SK-N-SH treated with all-trans-retinoic acid at 6 μM for 48 hours (cell line): ENCODE data around the gene ZKSCAN1.
A peak's percentile ranks its signal among the peaks of the same experiment; 100 is the strongest.

Experiments
- ATAC-seq: fragments of 200-7000 bp; cut with Tn5 transposase; 3 replicates; pipeline ENCODE4 v1.9.1; 2020; ENCODE audit warnings: mild to moderate bottlenecking, moderate library complexity
- ARNTL ChIP-seq: fragments of 450-650 bp; formaldehyde crosslinking; IDR thresholded peaks from 2 replicates; pipeline ENCODE4 v1.5.0; 2020; ENCODE audit warnings: low read depth, mild to moderate bottlenecking, moderate library complexity, borderline replicate concordance
- BACH2 ChIP-seq: fragments of 250-450 bp; sonication (Bioruptor Pico); IDR thresholded peaks from 2 replicates; pipeline ENCODE4 v1.9.0; 2021; ENCODE audit warnings: mild to moderate bottlenecking, borderline replicate concordance
- CREB5 ChIP-seq: fragments of 250-450 bp; sonication (Bioruptor Pico); IDR thresholded peaks from 2 replicates; pipeline ENCODE4 v1.5.1; 2020; ENCODE audit warnings: low read depth, mild to moderate bottlenecking, moderate library complexity
- CSDC2 ChIP-seq: fragments of 250-450 bp; sonication (Bioruptor Pico); IDR thresholded peaks from 2 replicates; pipeline ENCODE4 v1.5.0; 2020; ENCODE audit warnings: mild to moderate bottlenecking, moderate library complexity
- CSRNP3 ChIP-seq: fragments of 250-450 bp; sonication (Bioruptor Pico); IDR thresholded peaks from 2 replicates; pipeline ENCODE4 v1.5.1; 2021; ENCODE audit warnings: mild to moderate bottlenecking, moderate library complexity
- ESRRG ChIP-seq: fragments of 250-450 bp; sonication (Bioruptor Pico); IDR thresholded peaks from 2 replicates; pipeline ENCODE4 v1.6.1; 2021; ENCODE audit warnings: mild to moderate bottlenecking
- GLIS3 ChIP-seq: fragments of 250-450 bp; sonication (Bioruptor Pico); IDR thresholded peaks from 2 replicates; pipeline ENCODE4 v1.5.0; 2020; ENCODE audit warnings: mild to moderate bottlenecking, moderate library complexity
- ISL1 ChIP-seq: fragments of 250-450 bp; sonication (Bioruptor Pico); IDR thresholded peaks from 2 replicates; pipeline ENCODE4 v2.1.2; 2022; ENCODE audit warnings: mild to moderate bottlenecking, moderate library complexity
- OSR1 ChIP-seq: fragments of 250-450 bp; sonication (Bioruptor Pico); IDR thresholded peaks from 2 replicates; pipeline ENCODE4 v1.8.0; 2022; ENCODE audit warnings: moderate library complexity, mild to moderate bottlenecking, inconsistent platforms
- PPARA ChIP-seq: fragments of 250-450 bp; sonication (Bioruptor Pico); IDR thresholded peaks from 2 replicates; pipeline ENCODE4 v1.5.0; 2020; ENCODE audit warnings: mild to moderate bottlenecking, borderline replicate concordance
- RARB ChIP-seq: fragments of 250-450 bp; sonication (Bioruptor Pico); IDR thresholded peaks from 2 replicates; pipeline ENCODE4 v1.8.0; 2021; ENCODE audit warnings: mild to moderate bottlenecking, moderate library complexity
- TCF4 ChIP-seq: fragments of 250-450 bp; sonication (Bioruptor Pico); IDR thresholded peaks from 2 replicates; pipeline ENCODE4 v1.8.0; 2021; ENCODE audit warnings: mild to moderate bottlenecking, moderate library complexity, borderline replicate concordance
- TOX ChIP-seq: fragments of 250-450 bp; sonication (Bioruptor Pico); IDR thresholded peaks from 2 replicates; pipeline ENCODE4 v1.8.0; 2021; ENCODE audit warnings: mild to moderate bottlenecking, moderate library complexity, borderline replicate concordance
- ZC3H10 ChIP-seq: fragments of 250-450 bp; sonication (Bioruptor Pico); IDR thresholded peaks from 2 replicates; pipeline ENCODE4 v1.5.1; 2021; ENCODE audit warnings: mild to moderate bottlenecking, moderate library complexity
- ZFP3 ChIP-seq: fragments of 250-450 bp; sonication (Bioruptor Pico); IDR thresholded peaks from 2 replicates; pipeline ENCODE4 v1.5.0; 2020; ENCODE audit warnings: mild to moderate bottlenecking, moderate library complexity
- ZFP30 ChIP-seq: fragments of 450-650 bp; formaldehyde crosslinking; IDR thresholded peaks from 2 replicates; pipeline ENCODE4 v1.5.0; 2022; ENCODE audit warnings: mild to moderate bottlenecking, moderate library complexity
- ZNF565 ChIP-seq: fragments of 450-650 bp; formaldehyde crosslinking; conservative IDR thresholded peaks from 2 replicates; pipeline ENCODE4 v1.5.0; 2020; ENCODE audit warnings: low read depth, mild to moderate bottlenecking, moderate library complexity
- ZNF70 ChIP-seq: fragments of 450-650 bp; formaldehyde crosslinking; IDR thresholded peaks from 2 replicates; pipeline ENCODE4 v1.5.0; 2020; ENCODE audit warnings: mild to moderate bottlenecking, moderate library complexity
- ZNF8 ChIP-seq: fragments of 450-650 bp; formaldehyde crosslinking; IDR thresholded peaks from 2 replicates; pipeline ENCODE4 v1.5.0; 2020; ENCODE audit warnings: mild to moderate bottlenecking, moderate library complexity
- TF ChIP-seq, protein P1 (sequence below): fragments of 250-450 bp; sonication (Bioruptor Pico); IDR thresholded peaks from 2 replicates; pipeline ENCODE4 v1.5.0; 2020; ENCODE audit warnings: mild to moderate bottlenecking, moderate library complexity
- TF ChIP-seq, protein P2 (sequence below): fragments of 250-450 bp; sonication (Bioruptor Pico); IDR thresholded peaks from 2 replicates; pipeline ENCODE4 v1.8.0; 2021; ENCODE audit warnings: low read depth, mild to moderate bottlenecking, moderate library complexity, borderline replicate concordance
- TF ChIP-seq, protein P3 (sequence below): fragments of 250-450 bp; sonication (Bioruptor Pico); IDR thresholded peaks from 2 replicates; pipeline ENCODE4 v1.8.0; 2020; ENCODE audit warnings: mild to moderate bottlenecking, moderate library complexity, borderline replicate concordance

The ZKSCAN1 gene

DNA sequence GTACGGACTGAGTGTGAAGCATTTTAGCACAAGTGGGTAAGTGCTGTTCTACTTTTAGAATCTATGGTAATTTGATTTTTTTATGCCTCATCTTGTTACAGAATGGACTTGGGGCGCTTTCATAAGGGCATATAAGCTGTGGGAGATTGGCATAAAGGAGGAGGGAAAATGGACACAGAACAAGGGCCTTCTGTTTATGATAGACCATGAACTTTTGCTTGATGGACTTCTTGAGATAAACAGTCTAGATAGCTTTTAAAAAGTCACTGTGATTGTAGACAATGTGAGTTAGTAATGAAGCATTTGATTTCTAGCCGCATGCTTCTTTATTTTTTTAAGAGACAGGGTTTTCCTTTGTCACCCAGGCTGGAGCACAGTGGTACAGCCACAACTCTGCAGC lies 36.2 kb downstream of the ZKSCAN1 start:
- TF ChIP-seq TCF4 (CRISPR knock-in tag) = no peak
- TF ChIP-seq RARB = no peak
- TF ChIP-seq GLIS3 = no peak
- TF ChIP-seq, protein P1, sequence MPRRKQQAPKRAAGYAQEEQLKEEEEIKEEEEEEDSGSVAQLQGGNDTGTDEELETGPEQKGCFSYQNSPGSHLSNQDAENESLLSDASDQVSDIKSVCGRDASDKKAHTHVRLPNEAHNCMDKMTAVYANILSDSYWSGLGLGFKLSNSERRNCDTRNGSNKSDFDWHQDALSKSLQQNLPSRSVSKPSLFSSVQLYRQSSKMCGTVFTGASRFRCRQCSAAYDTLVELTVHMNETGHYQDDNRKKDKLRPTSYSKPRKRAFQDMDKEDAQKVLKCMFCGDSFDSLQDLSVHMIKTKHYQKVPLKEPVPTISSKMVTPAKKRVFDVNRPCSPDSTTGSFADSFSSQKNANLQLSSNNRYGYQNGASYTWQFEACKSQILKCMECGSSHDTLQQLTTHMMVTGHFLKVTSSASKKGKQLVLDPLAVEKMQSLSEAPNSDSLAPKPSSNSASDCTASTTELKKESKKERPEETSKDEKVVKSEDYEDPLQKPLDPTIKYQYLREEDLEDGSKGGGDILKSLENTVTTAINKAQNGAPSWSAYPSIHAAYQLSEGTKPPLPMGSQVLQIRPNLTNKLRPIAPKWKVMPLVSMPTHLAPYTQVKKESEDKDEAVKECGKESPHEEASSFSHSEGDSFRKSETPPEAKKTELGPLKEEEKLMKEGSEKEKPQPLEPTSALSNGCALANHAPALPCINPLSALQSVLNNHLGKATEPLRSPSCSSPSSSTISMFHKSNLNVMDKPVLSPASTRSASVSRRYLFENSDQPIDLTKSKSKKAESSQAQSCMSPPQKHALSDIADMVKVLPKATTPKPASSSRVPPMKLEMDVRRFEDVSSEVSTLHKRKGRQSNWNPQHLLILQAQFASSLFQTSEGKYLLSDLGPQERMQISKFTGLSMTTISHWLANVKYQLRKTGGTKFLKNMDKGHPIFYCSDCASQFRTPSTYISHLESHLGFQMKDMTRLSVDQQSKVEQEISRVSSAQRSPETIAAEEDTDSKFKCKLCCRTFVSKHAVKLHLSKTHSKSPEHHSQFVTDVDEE = no peak
- no peak for TF ChIP-seq ZNF565 (CRISPR knock-in tag)
- no peak for TF ChIP-seq ZFP30 (CRISPR knock-in tag)
- no peak for TF ChIP-seq ESRRG
- no peak for TF ChIP-seq ZNF70 (CRISPR knock-in tag)
- TF ChIP-seq ZC3H10 (CRISPR knock-in tag) = no peak
- no peak for TF ChIP-seq ISL1
- no peak for TF ChIP-seq ARNTL
- TF ChIP-seq OSR1 (CRISPR knock-in tag) = no peak
- no peak for TF ChIP-seq ZFP3 (CRISPR knock-in tag)
- TF ChIP-seq, protein P2, sequence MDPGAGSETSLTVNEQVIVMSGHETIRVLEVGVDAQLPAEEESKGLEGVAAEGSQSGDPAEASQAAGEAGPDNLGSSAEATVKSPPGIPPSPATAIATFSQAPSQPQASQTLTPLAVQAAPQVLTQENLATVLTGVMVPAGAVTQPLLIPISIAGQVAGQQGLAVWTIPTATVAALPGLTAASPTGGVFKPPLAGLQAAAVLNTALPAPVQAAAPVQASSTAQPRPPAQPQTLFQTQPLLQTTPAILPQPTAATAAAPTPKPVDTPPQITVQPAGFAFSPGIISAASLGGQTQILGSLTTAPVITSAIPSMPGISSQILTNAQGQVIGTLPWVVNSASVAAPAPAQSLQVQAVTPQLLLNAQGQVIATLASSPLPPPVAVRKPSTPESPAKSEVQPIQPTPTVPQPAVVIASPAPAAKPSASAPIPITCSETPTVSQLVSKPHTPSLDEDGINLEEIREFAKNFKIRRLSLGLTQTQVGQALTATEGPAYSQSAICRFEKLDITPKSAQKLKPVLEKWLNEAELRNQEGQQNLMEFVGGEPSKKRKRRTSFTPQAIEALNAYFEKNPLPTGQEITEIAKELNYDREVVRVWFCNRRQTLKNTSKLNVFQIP (CRISPR knock-in tag) = no peak
- no peak for TF ChIP-seq CSDC2 (CRISPR knock-in tag)
- TF ChIP-seq CSRNP3 (CRISPR knock-in tag) = no peak
- no peak for TF ChIP-seq ZNF8 (CRISPR knock-in tag)
- TF ChIP-seq, protein P3, sequence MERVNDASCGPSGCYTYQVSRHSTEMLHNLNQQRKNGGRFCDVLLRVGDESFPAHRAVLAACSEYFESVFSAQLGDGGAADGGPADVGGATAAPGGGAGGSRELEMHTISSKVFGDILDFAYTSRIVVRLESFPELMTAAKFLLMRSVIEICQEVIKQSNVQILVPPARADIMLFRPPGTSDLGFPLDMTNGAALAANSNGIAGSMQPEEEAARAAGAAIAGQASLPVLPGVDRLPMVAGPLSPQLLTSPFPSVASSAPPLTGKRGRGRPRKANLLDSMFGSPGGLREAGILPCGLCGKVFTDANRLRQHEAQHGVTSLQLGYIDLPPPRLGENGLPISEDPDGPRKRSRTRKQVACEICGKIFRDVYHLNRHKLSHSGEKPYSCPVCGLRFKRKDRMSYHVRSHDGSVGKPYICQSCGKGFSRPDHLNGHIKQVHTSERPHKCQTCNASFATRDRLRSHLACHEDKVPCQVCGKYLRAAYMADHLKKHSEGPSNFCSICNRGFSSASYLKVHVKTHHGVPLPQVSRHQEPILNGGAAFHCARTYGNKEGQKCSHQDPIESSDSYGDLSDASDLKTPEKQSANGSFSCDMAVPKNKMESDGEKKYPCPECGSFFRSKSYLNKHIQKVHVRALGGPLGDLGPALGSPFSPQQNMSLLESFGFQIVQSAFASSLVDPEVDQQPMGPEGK (CRISPR knock-in tag) = no peak
- no peak for TF ChIP-seq TOX
- TF ChIP-seq, all 23 proteins: peak for 0
- no peak for ATAC-seq

DNA sequence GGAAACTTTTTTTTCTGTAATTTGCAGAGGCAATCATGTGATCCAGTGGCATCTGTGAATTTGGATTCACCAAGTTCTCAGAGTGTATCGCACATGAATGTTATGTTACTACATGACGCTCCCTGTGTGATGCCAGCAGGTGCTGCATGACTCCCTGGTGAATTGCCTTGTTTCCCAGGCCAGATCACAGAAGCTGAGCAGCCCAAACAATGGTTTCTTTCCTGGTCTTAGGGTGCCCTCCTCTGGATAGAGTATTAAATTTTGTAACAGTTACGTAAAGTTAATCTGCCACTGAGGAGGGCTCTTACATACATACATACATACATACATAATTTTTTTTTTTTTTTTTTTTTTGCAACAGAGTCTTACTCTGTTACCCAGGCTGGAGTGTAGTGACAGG lies 37.8 kb downstream of the ZKSCAN1 start:
- peak; percentile 29 for ATAC-seq
- no peak for TF ChIP-seq RARB
- no peak for TF ChIP-seq ZFP3 (CRISPR knock-in tag)
- no peak for TF ChIP-seq ARNTL
- no peak for TF ChIP-seq TOX
- TF ChIP-seq ZNF565 (CRISPR knock-in tag) = no peak
- no peak for TF ChIP-seq GLIS3
- no peak for TF ChIP-seq ZNF70 (CRISPR knock-in tag)
- no peak for TF ChIP-seq ZFP30 (CRISPR knock-in tag)
- TF ChIP-seq PPARA (CRISPR knock-in tag) = no peak
- TF ChIP-seq, protein P3 (CRISPR knock-in tag) = no peak
- no peak for TF ChIP-seq CSDC2 (CRISPR knock-in tag)
- TF ChIP-seq, protein P1 = no peak
- no peak for TF ChIP-seq BACH2 (CRISPR knock-in tag)
- no peak for TF ChIP-seq ESRRG
- TF ChIP-seq CREB5 (CRISPR knock-in tag) = no peak
